Measurements from ENCODE around the gene EED.

EED gene, protein sequence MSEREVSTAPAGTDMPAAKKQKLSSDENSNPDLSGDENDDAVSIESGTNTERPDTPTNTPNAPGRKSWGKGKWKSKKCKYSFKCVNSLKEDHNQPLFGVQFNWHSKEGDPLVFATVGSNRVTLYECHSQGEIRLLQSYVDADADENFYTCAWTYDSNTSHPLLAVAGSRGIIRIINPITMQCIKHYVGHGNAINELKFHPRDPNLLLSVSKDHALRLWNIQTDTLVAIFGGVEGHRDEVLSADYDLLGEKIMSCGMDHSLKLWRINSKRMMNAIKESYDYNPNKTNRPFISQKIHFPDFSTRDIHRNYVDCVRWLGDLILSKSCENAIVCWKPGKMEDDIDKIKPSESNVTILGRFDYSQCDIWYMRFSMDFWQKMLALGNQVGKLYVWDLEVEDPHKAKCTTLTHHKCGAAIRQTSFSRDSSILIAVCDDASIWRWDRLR

DNA sequence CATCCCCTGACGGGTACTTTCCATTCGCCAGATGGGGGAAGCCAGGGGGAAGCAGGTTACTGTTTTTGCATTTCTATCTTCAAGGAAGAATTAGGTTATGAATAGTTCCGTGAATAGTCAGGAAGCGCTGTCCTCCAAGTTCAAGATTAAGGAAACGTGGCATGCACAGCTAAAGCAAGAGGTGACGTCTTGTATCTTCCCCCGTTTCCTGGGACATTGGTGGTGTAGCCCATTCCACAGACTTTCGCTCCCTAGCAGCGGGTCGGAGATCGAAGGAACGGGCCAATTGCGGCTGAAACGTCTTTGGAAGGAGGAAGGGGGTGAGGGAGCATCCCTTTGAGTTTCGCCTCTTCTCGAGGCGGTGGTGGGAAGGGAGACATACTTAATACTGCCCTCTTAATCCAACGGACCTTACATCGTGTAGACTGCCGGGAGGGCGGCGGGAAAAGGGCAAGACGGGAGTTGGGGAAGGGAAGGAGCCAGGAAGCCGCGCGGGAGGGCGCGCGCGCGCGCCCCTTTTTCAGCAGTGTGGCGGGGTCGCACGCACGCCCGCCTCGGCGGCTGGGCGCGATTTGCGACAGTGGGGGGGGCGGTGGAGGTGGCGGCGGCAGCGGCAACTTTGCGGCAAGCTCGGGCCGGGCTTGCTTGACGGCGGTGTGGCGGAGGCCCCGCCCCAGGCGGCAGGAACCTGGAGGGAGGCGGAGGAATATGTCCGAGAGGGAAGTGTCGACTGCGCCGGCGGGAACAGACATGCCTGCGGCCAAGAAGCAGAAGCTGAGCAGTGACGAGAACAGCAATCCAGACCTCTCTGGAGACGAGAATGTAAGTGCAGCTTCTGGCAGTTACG, at the start of gene EED:
Gene EED, plus strand, starts transcription at position 232 of the 847 bp plus-strand sequence. Its CDS starts 477 bp downstream, at position 709.
- peak; percentile 98 for DNase-seq

DNA sequence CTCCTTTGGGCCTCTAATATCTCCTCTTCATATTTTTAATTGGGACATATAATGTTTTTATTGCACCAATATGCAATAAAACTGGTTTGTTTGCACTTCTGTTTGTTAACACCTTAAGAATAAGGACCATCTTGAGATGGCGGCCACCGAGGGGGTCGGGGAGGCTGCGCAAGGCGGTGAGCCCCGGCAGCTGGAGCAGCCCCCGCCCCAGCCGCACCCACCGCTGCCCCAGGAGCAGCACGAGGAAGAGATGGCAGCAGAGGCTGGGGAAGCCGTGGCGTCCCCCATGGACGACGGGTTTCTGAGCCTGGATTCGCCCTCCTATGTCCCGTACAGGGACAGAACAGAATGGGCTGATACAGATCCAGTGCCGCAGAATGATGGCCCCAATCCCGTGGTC, 49.6 kb upstream of the EED start:
- DNase-seq = no peak

DNA sequence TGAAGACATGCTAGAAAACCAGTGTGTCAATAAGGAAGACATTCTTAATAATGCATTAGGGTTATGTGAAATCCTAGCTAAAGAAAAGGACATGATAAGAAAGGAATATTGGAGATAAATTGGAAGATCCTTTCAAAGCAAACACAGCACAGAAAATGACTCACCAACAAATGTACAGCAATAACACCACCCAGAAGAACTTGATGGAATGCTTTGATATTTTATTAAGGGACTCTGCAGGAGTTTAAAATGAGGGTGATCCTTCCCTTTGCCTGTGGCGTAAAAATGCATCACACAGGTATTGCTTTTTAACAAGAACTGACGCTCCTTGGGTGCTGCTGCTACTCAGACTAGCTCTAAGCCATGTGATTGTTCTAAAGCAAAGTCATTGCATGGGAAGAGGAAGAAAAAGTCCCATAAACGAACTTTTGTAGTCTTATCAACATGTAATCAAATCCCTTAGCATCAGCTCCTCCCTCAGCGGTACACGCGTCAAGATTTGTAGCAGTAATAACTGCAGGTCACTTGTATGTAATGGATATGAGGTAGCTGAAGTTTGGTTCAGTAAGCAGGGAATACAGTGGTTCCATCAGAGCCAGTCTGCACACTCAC, 48.4 kb upstream of the EED start:
- DNase-seq = no peak

DNA sequence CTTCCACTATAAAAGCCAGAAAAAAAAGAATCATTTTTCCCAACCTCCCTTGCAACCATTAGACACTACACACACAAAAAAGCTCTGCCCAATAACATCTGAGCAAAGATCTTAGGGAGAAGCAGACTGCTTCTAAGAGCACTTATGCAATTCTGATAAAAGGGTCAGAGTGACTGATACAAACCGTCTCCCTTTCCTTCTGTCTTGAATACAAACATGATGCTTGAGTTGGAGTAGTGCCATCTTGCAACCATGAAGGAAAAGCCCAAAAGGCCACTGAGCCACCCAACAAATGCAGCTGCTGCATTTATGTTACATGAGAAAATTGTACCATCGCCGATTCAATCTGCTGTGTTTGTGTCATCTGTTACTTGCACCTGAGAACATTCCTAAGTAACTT, 47.6 kb upstream of the EED start:
- no peak for DNase-seq

DNA sequence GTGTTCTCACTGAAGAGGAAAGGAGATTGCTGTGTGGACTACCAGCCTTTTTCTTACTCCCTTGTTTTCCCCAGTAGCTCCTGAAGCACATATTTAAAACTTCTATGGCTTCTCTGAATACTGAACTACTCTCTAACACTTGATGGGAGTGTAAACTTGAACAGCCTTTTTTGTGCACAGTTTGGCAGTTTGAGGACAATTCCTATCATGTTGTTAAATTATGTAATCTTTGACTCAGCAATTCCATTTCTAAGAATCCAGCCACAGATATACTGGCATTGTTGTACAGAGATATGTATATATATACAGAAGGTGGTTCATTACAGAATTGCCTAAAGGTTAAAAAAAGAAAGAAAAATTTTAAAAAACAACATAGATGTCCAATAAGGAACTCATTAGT, 47.1 kb upstream of the EED start:
- DNase-seq = no peak

DNA sequence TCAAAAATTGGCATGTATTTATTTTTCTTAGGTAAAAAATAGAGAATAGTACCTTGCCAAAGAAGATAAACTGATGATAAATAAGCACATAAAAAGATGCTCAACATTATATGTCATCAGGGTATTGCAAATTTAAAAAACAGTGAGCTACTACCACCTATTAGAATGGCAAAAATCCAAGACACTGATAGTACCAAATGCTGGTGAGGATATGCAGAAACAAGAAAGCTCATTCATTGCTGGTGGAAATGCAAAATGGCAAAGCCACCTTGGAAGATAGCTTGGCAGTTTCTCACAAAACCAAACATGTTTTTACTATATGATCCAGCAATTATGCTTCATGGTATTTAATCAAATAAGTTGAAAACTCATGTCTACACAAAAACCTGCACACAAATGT, 46.4 kb upstream of the EED start:
- no peak for DNase-seq

DNA sequence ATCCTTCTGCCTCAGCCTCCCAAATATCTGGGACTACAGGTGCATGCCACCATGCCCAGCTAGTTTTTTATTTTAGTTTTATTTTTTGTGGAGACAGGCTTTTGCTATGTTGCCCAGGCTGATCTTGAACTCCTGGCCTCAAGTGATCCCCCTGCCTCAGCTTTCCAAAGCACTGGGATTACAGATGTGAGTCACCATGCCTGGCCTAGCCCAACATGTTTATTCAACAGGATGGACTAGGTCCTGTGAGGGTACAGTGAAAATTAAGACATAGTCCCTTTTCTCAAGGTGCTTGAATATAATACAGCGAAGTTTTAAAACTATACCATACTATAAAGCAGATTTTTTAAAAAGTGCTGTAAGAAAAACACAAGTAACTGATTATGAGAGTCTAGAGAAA, 45.2 kb upstream of the EED start:
- no peak for DNase-seq

DNA sequence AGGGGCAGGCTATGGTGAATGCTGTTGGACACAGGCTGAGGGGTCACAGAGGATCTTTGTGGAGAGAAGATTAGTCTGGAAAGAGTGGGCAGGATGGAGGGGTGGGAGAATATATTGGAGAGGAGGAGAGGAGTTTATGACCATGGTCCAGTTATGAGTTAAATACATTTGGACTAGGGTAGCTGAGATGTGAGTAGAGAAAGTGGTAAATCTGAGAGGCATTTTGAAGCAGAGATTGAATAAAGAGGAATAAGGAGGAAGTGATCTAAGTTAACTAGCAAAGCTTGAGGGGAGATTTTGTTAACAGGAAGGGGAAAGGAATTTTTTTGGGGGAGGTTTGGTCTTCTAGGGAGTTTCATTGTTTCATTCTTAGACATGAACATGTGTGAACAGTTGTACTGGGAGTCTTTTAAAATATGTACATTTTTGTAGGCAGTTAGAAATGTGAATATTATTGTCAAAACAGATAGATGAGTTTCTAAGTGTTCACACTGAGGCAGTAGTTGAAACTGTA, 43.1 kb upstream of the EED start:
- DNase-seq = peak; percentile 49

DNA sequence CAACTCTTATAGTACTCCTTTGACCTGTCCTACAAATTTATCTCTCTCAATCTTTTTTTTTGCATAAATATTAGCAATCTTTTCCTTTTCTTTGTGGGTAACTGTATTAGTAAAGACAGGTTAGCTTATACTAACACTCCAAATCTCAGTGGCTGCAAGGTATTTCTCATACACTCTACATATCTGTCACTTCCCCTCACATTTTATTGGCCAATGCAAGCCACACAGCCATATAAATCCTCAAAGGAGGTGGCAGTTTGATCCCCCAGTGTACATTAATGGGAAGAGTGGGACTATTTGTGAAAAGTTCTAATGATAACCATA, 42.6 kb upstream of the EED start:
- DNase-seq = peak; percentile 65

DNA sequence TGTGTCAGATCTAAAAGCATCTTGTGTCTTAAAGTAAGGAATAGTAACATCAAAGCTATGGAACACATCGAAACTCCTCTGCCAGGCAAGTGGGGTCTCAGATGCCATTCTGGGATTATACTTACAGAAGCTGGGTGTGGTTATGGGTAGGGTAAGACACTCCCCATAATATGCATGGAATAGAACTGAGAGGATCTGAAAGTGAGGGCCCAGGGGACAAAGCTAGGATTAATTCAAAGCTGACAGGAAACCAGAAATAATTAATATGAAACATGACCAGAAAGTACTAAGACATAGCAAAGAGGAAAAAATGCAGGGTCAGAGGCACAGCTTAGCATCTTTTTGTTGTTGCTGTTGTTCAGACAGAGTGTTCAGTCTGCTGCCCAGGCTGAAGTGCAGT, 40.2 kb upstream of the EED start:
- no peak for DNase-seq

DNA sequence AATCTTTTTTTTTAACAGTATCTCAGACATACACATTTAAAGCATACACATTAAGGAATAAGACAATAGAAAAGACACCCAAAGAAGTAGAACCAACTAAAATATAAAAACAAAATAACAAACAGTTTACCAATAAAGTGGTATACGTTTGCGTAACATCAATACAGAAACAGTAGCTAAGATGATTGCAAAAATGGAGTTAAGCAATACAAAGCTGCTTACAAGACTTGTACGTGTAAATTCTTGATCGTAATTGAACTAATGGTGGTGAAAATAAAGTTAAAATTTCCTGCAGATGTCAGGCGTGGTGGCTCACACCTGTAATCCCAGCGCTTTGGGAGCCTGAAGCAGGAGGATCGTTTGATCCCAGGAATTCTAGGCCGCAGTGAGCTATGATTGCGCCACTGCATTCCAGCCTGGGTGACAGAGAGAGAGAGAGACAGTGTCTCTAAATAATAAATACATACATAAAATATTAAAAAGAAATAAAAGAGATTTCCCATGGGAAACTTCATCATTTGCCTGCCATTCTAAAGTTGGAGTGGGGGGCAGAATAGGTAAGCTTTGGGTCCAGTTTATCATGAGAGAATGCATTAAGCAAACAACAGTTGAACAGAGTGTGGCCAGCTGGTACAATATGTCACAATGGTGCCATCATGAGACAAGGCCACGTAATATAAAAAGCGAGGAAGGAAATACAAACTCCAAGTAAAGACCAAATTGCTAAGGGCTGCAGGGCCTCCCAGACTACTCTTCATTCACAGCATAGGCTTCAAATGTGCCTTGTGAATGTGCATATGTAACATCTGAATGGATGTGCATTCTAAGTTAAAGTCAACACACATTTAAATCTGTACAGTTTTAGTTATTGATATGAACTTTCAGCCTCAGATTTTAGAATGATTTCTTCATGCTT, 38.9 kb upstream of the EED start:
- DNase-seq = peak; percentile 77

DNA sequence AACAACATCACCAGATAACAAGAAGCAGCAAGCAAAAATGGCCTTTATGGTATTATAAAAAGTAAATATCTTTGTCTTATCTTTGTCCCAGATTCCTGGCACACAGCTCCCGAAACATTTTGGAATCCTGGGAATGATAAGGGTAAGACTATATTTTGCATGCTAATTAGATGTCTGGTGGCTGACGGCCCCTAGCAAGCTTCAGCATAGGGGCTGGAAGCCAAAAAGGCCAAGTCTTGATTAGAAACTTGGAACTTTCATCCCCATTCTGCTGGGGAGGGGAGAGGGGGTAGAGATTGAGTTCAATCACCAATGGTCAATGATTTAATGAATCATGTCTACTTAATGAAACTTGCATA, 38.2 kb upstream of the EED start:
- DNase-seq = no peak

DNA sequence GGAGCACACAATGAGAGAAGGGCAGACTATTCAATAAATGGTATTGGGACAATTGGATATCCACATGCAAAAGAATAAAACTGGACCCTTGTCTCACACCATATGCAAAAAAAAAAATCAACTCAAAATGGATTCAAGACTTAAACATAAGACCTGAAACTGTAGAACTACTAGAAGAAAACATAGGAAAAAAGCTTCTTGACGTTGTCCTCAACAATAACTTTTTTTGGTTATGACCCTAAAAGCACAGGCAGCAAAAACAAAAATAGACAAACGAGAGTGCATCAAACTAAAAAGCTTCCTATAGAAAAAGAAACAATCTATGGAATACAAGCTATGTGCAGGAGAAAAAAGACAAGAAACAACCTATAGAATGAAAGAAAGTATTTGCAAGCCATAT, 37.1 kb upstream of the EED start:
- no peak for DNase-seq

DNA sequence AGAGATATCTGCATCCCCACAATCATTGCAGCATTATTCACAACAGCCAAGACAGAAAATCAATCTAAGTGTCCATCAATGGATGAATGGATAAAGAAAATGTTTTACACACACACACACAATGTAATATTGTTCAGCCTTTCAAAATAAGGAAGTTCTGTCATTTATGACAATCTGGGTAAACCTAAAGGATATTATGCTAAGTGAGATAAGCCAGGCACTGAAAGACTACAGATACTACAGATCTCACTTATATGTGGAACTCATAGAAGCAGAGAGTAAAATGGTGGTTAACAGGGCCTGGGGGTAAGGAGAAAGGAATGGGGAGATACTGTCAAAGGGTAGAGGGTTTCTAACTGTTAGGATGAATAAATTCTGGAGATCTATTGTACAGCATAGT, 36.0 kb upstream of the EED start:
- no peak for DNase-seq

DNA sequence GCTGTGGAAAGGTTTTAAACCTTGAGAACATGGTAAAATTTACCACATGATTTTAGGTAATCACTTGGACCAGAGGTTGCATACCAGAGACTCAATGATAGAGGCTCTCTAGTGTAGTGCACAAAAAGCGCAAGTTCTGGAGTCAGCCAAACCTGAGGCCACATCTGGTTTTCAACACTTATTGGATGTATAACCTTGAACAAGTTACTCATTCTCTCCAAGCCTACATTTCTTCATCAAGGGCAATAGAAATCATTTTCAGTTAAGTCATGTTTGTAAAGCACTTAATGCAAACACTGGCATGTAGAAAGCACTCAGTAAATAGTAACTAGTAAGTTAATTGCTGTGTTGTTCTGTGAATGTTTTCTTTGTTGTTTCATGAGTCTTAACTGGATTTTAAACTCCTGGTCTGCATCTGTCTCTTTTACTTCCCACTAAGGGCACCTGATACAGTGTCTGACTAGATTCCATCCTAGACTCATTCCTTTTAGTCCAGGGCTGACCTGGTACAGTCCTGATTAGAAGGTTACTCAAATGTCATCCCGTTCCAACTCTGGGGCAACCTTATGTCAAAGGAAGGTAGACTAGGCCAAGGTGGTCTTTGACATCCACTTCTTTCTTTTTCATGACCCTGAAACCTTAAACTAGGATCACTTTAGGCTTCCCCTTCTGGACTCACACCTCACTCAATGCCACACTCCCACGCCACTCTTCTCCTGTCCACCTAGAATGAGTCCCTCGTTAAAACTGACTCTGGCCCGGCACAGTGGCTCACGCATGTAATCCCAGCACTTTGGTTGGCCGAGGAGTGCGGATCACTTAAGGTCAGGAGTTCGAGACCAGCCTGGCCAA, 34.5 kb upstream of the EED start:
- no peak for DNase-seq

DNA sequence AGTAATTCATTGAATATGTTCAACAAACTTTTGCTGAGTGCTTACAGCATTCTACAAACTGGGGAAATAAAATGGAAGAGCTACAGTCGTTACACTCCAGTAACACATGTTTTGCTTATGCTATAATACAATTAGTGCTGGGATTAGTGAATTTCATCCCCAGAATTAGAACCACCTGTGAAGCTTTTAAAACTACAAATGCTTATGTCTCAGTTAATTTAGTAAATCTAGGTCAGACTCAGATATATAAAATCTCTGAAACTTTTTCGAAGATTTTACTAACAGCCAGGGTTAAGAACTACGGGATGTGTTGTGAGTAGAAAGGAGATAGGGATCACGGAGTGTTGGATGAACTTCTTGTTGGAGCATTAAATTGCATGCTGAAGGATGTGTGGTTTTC, 33.7 kb upstream of the EED start:
- DNase-seq = no peak

DNA sequence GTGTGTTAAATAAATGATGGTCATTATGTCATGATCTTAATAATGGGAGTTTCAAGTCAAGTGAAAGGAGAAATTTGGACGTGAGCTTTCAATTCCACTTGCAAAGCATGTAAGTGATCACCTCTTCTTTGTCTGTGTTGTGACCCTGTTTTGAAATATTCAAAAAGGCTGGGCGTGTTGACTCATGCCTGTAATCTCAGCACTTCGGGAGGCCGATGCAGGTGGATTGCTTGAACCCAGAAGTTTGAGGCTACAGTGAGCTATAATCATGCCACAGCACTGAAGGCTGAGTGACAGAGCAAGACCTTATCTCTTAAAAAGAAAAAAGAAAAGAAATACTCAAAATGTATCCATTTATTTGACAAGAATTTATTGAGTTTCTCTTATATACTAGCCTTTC, 32.9 kb upstream of the EED start:
- DNase-seq = no peak

DNA sequence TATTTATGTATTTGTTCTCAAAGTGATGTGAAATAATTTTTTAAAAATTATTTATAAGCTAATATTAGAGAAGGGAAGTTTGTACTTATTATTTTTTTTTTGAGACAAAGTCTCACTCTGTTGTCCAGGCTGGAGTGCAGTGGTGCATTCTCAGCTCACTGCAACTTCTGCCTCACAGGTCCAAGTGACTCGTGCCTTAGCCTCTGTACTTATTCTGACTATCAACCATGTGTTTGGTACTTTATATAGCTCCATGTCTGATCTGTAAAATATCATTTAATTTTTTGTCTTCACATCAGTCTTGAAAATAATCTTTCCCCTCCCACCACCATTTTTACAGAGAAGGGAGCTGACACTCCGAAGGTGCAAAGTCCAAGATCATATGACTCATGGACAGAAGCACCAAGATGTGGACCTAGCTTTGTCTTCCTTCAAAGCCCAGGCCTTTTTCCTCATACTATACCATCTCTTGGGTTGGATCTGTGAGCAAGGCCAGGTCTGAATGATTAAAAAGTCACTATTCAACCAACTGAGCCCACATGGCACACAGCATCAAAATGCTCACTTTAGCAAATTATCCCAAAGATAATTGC, 32.4 kb upstream of the EED start:
- DNase-seq = no peak

DNA sequence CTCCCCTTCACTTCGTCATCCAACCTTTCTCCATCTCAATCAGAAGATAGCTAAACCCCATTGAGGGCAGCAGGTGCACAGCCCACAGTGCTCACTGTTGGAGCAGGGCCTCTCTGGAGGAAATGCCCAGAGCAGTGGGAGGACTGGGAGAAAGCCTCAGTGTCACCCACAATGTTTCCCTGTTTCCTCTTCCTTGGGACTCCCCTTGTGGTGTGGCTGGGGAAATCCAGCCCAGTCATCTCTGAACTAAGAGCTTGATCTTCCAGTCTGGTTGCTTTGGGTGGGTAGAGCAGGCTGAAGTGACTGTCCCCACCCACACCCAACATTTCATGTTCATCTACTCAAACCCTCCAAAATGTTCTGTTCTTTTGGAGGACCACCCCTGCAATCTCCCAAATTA, 29.8 kb upstream of the EED start:
- DNase-seq = peak; percentile 95

DNA sequence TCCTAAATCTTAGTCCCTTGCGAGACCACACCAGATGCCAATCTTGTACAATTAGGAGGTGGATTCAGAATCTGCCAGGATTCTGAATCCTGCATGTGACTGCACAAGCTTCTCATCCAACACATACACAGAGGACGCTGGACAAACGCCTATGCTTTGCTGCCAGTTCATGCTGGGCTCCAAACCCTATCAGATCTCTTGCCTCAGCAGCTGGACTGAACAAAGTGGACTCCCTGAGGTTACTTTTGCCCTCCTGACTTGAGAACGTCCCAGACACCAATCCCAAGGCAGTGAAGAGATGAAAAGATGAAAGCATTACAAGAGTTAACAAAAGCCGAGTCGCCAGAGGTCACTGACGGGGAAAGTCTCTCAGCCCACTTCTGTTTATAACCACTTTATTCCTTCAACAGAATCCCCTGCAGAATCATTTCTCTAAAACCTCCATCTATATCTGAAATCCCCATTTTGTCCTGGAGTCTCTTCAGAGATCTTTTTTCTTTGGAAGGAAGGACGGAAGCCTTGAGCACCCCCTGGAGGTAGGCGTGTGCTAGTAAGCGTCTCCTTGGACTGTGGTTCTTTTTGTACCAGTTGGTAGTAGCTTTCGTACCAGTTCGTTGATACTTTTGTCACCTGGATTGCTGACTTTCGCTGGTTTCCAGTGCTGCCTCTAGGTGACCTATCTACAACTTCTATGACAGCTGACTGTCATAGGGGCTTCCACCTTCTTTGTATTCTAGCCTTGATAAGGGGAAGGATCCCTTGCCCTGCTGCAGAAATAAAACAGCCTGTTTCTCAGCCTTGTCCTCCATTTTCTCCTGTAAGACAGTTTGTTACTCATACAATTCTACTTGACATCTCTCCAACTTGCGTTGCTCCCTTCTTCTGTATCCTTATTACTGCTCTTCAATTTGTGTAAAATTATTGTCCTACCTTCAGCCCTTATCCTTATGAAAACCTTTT, 26.1 kb upstream of the EED start:
- DNase-seq = peak; percentile 84
